ENCODE results near the gene SPINK1.
A peak's percentile ranks its signal among the peaks of the same experiment; 100 is the strongest.

SPINK1 gene

DNA sequence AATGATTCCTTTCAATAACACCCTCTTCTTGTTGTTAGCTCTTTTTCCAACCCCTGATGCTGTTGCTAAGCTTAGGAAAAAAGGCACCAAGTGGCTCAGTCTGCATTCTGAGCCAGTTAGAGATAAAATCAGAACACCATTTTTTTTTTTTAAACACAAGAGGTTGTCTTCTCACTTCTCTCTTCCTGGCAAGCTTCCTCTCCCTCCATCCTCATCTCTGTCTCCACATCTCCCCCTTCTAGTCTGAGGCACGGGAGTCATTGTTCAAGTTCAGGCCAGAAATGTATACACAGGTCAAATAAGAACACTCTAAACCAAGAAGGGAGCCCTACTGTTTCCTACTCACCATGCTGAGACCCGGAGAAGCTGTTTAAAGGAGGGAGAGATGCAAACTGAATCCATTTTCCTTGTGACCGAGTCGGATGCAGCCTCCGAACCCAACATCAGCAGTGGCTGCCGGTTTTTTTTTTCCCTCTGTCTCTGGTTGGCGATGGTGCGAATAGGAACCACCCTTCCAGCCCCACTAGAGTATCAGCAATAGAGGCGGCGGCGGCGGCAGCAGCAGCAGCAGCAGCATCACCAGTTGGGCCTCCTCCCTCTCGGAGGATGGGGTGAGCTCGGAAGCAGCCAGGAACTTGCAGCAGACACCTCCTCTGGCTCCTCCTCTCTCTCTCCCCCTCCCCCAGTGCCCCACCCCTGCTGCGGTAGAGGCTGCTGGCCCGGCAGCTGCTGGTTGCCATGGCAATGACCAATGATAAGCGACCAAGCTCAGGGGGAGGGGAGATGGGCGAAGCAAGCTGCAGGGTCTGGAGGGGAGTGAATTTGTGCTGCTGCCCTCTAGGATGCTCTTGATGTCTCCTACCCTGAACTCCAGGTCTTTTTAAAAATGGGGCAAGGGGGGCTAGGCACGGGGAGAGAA lies 49.1 kb downstream of the SPINK1 start, which contains the start of gene JAKMIP2:
Gene JAKMIP2 (minus strand): TSS at position 619 of the 919 bp plus-strand sequence. CDS start 110,922 bp downstream, outside the sequence.
- in situ Hi-C loops (cut with MboI; ENCODE audit: low sequenced_read_pairs) = no loop called here
- Histone ChIP-seq H3K4me1 (no peaks in the 10 kb centered on the region), H3K9me3 (no peaks in the 10 kb centered on the region), H3K4me3 (no peak within 1 kb of the TSS), H3K27me3 (ENCODE audit: low read depth) (0 out of 2 replicates have a peak, but pooled peaks cover 3% of the 10 kb centered on the region), H3K36me3 (replicated peaks) (no peaks in the 10 kb centered on the region)
- peak; percentile 66 to 89 for DNase-seq (ENCODE audit: low spot score in 2 of 2)

DNA sequence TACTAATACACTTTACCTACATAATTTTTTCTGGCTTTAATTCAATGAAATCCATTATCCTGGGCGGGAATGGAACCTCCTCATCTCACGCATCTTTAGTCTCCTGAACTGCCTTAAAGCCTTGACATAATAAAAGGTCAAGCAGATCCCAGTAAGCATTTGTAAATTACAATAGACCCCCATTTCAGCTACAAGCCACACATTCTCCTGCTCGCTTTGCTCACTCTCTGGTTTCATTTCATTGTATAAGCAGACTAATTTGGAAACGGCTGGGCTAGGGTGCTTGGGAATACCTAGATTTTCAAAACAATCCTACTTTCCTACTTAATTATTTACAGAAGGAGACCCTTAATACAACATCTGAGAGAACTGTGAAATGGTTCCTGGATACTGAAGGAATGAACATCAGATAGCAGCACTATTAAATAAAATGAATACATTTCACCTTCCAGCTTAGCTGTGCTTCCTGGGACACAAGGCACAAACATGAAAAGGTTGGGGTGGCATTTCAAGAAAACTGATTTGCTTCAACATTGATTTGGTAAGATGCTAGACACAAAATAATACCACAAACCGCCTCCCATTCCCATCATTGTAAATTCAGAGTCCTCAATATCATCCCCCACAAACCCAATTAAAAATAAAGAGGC lies 50.4 kb downstream of the SPINK1 start:
- Histone ChIP-seq H3K27me3 (ENCODE audit: low read depth) (0 out of 2 replicates have a peak, but pooled peaks cover 3% of the 10 kb centered on the region), H3K4me1 (no peaks in the 10 kb centered on the region), H3K9me3 (no peaks in the 10 kb centered on the region), H3K4me3 (no peak overlapping the region), H3K36me3 (replicated peaks) (no peaks in the 10 kb centered on the region)
- in situ Hi-C loops (cut with MboI; ENCODE audit: low sequenced_read_pairs) = no loop called here
- DNase-seq (ENCODE audit: low spot score in 2 of 2) = no peak

DNA sequence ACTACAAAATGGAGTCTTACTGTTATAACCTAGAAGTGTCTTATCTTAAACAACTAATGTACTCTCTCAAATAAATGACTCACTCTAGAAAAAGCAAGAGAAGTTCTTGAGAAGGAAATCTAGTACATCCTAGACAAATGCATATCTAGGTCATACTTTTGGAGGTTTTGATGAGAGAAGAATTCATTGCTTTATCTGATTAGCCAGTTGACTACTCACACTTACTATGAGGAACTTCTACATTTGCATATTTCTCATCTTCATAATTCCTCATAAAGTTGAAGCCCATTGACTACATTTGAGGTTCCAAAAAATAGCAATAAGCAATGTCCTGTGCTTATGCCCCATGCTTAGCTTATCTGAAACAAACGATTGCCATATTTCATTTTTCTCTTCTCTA lies 51.8 kb downstream of the SPINK1 start:
- DNase-seq (ENCODE audit: low spot score in 2 of 2) = no peak
- Histone ChIP-seq H3K27me3 (ENCODE audit: low read depth) (0 out of 2 replicates have a peak, but pooled peaks cover 3% of the 10 kb centered on the region), H3K9me3 (no peaks in the 10 kb centered on the region), H3K4me3 (no peak overlapping the region), H3K4me1 (no peaks in the 10 kb centered on the region), H3K36me3 (replicated peaks) (no peaks in the 10 kb centered on the region)
- in situ Hi-C loops (cut with MboI; ENCODE audit: low sequenced_read_pairs) = no loop called here

DNA sequence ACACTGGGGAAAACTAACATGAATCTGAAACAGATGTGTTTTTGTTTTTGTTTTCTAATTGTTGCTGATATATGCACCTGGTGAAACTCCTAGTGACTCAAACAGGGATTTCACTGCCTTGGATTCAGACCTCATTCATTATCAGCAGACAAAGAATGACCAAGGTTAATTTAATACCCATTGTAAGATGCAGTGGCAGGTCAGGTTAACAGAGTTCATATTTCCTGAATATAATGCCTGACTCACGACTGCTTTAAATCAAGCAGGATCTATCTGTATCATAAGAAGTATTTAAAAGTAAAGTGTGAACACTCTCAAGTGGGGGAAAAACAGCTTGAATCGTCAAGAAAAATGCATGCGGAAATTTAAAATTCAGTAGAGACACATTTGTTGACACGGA lies 54.5 kb downstream of the SPINK1 start:
- 0 out of 2 replicates have a peak, but pooled peaks cover 3% of the 10 kb centered on the region for H3K27me3 ChIP-seq (ENCODE audit: low read depth)
- no peaks in the 10 kb centered on the region for H3K9me3 ChIP-seq
- H3K4me1 ChIP-seq = no peaks in the 10 kb centered on the region
- no peak for DNase-seq (ENCODE audit: low spot score in 2 of 2)
- H3K4me3 ChIP-seq = no peak overlapping the region
- in situ Hi-C loops (cut with MboI; ENCODE audit: low sequenced_read_pairs) = no loop called here
- H3K36me3 ChIP-seq (replicated peaks) = no peaks in the 10 kb centered on the region

Data from HAP-1 (cell line).